ENCODE results near the gene SLC48A1.

The SLC48A1 gene

GRCh38 chr12:47773062-47773857, at the start of gene SLC48A1:
TSS of gene SLC48A1 (plus strand) at chr12:47773238. CDS start at chr12:47773305, 67 bp downstream.
- ATAC-seq (peak; percentile 65), DNase-seq (peak; percentile 80)

- no peak for ATAC-seq
- DNase-seq, result no peak
Observed at GRCh38 chr12:47725091-47725772, 47.8 kb upstream of the SLC48A1 start, which contains the start of gene ENDOU. TSS of gene ENDOU (minus strand) at chr12:47725490. CDS start at chr12:47725413, 77 bp downstream.

DNA sequence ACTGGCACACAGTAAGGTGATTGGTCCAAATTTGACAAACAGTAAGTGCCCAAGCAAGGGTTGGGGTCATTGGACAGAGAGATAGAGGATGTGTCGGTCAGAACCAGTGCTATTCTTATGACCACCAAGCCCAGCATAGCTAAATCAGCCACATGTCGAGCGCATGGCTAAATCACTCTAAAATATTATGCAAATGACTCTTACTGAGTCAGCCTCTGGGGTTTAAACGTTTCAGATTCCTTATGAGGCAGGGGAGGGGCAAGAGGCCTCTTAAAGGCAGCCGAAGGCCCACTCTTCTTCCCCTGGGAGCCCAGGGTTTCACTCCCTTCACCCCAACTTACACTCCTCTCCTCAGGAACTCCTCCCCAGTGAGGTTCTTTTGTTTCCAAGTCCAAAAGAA, 47.1 kb upstream of the SLC48A1 start:
- DNase-seq, result peak; percentile 19
- peak; percentile 48 for ATAC-seq

- DNase-seq (no peak), ATAC-seq (no peak)
Observed at GRCh38 chr12:47729233-47729632, 43.8 kb upstream of the SLC48A1 start.

GRCh38 chr12:47730341-47730744, 42.7 kb upstream of the SLC48A1 start:
- DNase-seq (no peak), ATAC-seq (no peak)

- no peak for ATAC-seq
- DNase-seq, result no peak
Observed at GRCh38 chr12:47731723-47732122, 41.3 kb upstream of the SLC48A1 start.

GRCh38 chr12:47732504-47732903, 40.5 kb upstream of the SLC48A1 start:
- no peak for DNase-seq
- no peak for ATAC-seq

DNA sequence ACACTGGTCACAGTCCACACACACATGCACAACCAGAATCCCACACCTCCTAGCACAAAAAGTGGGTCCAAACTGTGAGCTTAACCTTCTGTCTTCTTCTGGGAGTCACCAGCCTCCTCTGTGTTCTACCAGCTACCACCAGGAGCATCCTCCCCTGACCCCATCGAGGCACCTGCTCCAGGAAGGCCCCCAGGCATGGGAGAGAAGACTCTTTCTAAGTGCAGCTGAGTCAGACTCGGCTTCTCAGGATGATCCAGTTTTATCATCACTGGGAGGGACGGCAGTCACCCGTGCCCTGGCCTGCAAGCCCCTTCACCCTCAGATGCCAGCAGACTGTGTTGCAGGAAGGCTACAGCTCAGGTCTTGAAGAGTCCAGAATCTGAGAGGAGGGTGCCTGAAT, 39.9 kb upstream of the SLC48A1 start:
- ATAC-seq, result no peak
- DNase-seq, result no peak

DNA sequence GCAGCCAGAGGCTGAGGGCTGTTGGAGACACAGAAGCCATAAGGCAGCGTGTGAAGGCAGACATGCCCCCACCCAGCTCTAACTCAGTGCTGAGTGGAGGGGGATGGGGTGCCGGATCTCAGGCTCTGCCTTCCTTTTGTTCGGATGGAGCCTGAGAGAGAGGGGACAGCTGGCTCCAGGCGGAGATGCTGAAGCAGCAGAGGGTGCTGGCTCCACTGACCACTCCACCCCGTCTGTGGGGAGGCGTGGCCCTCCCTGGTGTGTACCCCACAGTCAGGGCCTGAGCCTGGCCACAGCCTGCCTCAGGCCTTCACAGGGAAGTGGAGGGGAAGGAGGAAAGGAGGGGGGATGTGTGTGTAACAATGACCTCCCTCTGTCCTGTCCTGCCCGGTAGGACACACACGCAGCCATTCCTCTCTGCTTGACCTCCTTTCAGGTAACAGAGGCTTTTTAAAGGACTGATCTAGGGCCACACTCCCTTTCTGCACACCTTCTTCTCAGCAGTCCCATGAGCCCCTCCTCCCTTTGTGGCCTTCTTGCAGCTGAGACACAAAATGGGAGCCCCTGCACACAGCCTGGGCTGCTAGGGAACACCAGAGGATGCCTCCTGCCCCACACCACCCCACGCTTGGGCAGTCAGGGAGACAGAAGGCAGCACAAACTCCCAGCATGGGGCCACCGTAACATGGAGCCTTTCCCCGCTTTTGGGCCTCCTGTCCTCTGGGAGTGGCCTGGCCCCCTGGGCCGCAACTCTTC, 38.1 kb upstream of the SLC48A1 start:
- ATAC-seq, result no peak
- DNase-seq, result no peak

DNA sequence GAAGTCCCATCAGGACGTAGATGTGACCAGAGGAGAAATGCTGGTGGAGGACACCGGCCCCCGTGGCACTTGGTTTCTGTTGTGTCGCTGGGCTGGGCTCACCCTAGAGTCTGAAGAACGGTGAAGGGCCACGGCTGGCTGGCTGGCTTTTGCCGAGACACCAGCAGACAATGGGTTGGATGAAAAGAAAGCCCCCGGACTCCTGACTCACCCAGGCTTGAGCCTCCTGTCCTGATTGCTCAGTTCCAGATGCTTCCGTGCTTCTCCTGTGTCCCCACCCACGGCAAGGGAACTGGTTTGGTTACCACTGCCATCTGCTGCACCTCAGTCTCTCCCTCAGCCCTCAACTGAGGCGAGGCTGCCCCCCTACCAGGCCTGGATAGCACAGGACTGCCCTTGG, 37.4 kb upstream of the SLC48A1 start:
- no peak for ATAC-seq
- no peak for DNase-seq

GRCh38 chr12:47736216-47736615, 36.8 kb upstream of the SLC48A1 start:
- no peak for DNase-seq
- ATAC-seq, result no peak

DNA sequence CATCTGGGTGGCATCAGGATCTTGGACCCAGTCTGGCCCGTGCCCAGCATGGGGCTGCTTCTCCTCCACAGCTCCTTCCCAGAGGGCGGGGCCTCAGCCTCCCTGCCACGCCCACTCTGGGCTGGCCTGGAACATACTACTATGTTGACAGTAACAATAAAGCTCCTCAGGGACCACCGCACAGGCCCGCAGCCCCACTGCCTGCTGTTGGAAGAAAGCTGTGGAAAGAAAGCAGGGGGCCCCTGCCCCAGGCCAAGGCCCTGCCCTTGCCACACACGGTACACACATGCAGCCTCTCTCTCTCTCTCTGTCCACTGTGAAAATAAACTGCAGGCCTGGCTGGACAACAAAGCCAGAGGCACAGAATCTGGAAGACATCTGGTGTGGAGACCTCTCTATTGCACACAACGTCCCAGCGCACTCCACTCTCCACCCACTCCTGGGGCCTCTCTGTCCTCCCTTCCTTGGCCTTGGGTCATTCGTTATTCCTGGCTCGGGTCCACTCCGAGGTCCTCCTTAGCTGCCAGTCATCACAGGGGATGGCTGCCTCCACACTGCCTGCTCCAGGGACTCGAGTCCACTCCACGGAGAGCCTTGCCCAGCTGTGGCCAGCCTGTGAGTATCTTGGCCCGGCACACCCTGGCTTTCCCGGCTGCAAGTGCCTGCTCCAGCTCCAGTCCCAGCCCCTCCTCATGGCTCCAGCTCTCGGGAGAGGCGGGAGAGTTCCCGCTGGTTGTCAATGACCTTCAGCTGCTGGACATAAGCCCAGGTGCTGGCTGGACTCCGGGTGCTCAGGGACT, 36.0 kb upstream of the SLC48A1 start:
- DNase-seq (no peak), ATAC-seq (no peak)

DNA sequence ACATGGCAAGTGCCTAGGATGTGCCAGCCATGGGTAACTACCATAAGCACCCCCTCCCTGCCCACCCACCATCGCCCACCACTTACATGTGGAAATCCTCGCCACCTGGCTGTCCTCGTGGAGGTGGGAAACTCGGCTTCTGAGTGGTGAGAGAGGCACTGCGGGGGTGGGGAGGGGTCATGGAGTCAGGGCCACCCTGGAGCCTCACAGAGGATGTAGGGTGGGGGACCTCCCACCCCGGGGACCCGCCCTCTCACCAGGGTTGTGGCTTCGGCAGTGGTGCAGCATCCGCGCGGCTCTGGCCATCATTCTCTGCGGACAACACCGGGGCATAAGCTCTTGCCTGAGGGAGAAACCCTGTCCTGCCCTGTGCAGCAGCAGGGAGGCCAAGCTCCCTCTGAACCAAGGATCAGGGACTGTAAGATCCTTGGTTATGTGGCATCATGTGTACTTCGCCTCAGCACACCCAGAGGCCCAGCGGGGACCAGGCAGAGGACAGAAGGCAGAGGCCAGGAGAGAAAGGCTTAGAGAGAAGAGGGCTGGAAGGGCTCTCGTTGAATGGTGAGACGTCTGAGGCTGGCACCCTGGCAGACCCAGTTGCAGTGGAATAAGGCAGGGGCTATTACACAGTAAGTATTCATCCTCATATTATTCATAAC, 35.0 kb upstream of the SLC48A1 start:
- DNase-seq, result no peak
- ATAC-seq, result no peak

- DNase-seq (no peak), ATAC-seq (no peak)
Observed at GRCh38 chr12:47739297-47739696, 33.7 kb upstream of the SLC48A1 start.

DNA sequence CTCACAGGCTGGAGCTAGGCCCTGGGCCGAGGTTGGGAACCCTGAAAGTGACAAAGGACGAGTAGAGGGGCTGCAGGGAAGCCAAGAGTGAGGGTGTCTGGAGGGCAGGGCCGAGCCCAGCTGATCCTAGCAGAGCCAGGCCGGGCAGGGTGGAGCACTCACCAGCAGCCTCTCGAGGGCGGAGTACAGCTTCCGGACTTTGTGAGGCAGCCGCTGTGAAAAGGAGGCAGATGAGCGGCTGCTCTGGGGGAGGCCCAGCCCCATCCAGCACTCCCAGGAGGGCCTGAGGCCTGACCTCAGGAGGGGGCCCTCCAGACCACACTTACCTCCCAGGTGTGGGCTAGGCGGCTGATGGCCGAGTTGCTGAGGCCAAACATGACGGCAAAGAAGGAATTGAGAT, 33.1 kb upstream of the SLC48A1 start:
- ATAC-seq (no peak), DNase-seq (no peak)

GRCh38 chr12:47740606-47741339, 32.3 kb upstream of the SLC48A1 start:
- ATAC-seq, result no peak
- no peak for DNase-seq

DNA sequence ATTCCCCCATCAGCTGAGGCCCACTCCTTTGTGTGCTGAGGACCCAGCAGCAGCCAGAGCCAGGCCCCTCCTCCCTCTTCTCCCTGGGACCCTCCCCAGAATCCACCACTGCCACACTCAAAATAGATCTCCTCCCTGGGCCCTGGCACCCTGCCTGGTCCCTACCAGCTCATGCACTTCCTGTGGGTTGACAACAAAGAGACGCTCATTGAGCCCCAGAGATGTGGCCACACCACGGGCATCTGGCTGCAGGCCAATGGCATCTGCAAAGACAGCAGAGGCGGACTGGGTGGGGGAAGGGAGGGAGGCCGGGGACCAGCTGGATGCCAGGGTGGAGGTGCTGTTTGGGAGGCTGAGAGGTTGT, 31.7 kb upstream of the SLC48A1 start:
- ATAC-seq (peak; percentile 50), DNase-seq (peak; percentile 70)

- DNase-seq (peak; percentile 86), ATAC-seq (peak; percentile 24)
Observed at GRCh38 chr12:47742253-47742825, 30.7 kb upstream of the SLC48A1 start.

- DNase-seq, result no peak
- no peak for ATAC-seq
Observed at GRCh38 chr12:47743311-47743860, 29.7 kb upstream of the SLC48A1 start.

GRCh38 chr12:47744005-47744651, 28.9 kb upstream of the SLC48A1 start:
- DNase-seq (peak; percentile 46), ATAC-seq (no peak)

All from stimulated activated naive CD8-positive, alpha-beta T cell treated with anti-CD3 and anti-CD28 coated beads, Interleukin-15, Interleukin-2, amounts not matched to agents 100 U/mL and 50 U/mL, for 24 hours (primary cell).